Measurements from ENCODE around the gene PLGRKT.

DNA sequence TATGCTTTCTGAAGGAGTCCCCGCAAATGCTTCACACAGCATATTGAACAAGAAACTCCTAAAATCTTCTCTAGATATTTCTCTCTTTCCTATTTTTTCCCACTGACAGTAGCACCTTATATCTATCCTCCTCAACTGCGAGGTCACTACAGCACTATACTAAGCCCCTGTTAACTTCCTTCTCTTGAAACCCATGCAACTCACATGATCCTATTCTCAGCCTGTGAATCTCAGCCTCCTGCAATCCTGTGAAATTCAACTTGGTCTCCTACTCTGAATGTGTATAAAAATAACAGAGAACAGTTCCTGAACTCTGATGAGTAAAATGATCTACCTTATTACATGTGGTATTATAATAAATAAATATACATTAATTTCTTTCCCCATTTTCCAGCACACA is 6.1 kb upstream of the PLGRKT start:
- no peak for TF ChIP-seq TEAD4 (IDR thresholded peaks at IDR 0.05)
- TF ChIP-seq, protein P1, sequence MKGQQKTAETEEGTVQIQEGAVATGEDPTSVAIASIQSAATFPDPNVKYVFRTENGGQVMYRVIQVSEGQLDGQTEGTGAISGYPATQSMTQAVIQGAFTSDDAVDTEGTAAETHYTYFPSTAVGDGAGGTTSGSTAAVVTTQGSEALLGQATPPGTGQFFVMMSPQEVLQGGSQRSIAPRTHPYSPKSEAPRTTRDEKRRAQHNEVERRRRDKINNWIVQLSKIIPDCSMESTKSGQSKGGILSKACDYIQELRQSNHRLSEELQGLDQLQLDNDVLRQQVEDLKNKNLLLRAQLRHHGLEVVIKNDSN (IDR thresholded peaks at IDR 0.05) = no peak
- no peak for TF ChIP-seq RAD21 (IDR thresholded peaks at IDR 0.05; ENCODE audit: low read depth)
- TF ChIP-seq, protein P2, sequence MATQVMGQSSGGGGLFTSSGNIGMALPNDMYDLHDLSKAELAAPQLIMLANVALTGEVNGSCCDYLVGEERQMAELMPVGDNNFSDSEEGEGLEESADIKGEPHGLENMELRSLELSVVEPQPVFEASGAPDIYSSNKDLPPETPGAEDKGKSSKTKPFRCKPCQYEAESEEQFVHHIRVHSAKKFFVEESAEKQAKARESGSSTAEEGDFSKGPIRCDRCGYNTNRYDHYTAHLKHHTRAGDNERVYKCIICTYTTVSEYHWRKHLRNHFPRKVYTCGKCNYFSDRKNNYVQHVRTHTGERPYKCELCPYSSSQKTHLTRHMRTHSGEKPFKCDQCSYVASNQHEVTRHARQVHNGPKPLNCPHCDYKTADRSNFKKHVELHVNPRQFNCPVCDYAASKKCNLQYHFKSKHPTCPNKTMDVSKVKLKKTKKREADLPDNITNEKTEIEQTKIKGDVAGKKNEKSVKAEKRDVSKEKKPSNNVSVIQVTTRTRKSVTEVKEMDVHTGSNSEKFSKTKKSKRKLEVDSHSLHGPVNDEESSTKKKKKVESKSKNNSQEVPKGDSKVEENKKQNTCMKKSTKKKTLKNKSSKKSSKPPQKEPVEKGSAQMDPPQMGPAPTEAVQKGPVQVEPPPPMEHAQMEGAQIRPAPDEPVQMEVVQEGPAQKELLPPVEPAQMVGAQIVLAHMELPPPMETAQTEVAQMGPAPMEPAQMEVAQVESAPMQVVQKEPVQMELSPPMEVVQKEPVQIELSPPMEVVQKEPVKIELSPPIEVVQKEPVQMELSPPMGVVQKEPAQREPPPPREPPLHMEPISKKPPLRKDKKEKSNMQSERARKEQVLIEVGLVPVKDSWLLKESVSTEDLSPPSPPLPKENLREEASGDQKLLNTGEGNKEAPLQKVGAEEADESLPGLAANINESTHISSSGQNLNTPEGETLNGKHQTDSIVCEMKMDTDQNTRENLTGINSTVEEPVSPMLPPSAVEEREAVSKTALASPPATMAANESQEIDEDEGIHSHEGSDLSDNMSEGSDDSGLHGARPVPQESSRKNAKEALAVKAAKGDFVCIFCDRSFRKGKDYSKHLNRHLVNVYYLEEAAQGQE (IDR thresholded peaks at IDR 0.05; ENCODE audit: low read depth) = no peak
- TF ChIP-seq EP300 (IDR thresholded peaks at IDR 0.05; ENCODE audit: borderline replicate concordance) = no peak
- TF ChIP-seq YY1 (IDR thresholded peaks at IDR 0.05; ENCODE audit: low read depth) = no peak
- TF ChIP-seq CREB1 (IDR thresholded peaks at IDR 0.05; ENCODE audit: low read depth) = no peak
- TF ChIP-seq TAF1 (IDR thresholded peaks at IDR 0.05; ENCODE audit: low read depth) = no peak
